Activated CD8-positive, alpha-beta T cell treated with anti-CD3 and anti-CD28 coated beads for 36 hours (primary cell): Measurements from ENCODE around the gene ALDH1A1. TPM values are rescaled to one million over a fixed set of nuclear protein-coding genes. Genes with fewer than 3 reads are reported as not detected.

ENCODE experiments used
- ATAC-seq: fragments of 200-7000 bp; cut with Tn5 transposase; one replicate; pipeline ENCODE4 v1.10.0; 2021; ENCODE audit warnings: mild to moderate bottlenecking, moderate library complexity
- CTCF ChIA-PET: fragments of 350-600 bp; sonication (Branson Sonifier 250); formaldehyde crosslinking; loops from one replicate; lab custom pipeline; 2021; ENCODE audit warnings: antibody characterized with exemption; lab: Charles Lee
- POLR2A ChIA-PET: fragments of 350-600 bp; sonication (Branson Sonifier 250); formaldehyde crosslinking; loops from one replicate; lab custom pipeline; 2021; ENCODE audit warnings: antibody characterized with exemption; lab: Charles Lee
- DNase-seq: peaks from one replicate; pipeline ENCODE4 v3.0.0-alpha.2; 2020
- H3K27ac Mint-ChIP-seq: one replicate; pipeline ENCODE4 v1.8.0; 2021; ENCODE audit warnings: mild to moderate bottlenecking, mixed read lengths
- H3K27me3 Mint-ChIP-seq: one replicate; pipeline ENCODE4 v1.8.0; 2021; ENCODE audit warnings: mixed read lengths
- H3K36me3 Mint-ChIP-seq: one replicate; pipeline ENCODE4 v1.8.0; 2021; ENCODE audit warnings: low read depth, mixed read lengths
- H3K4me1 Mint-ChIP-seq: one replicate; pipeline ENCODE4 v1.8.0; 2021; ENCODE audit warnings: low read depth, mixed read lengths
- H3K4me3 Mint-ChIP-seq: one replicate; pipeline ENCODE4 v1.8.0; 2021; ENCODE audit warnings: mild to moderate bottlenecking, moderate library complexity, mixed read lengths
- H3K9me3 Mint-ChIP-seq: one replicate; pipeline ENCODE4 v1.8.0; 2021; ENCODE audit warnings: mixed read lengths
- intact Hi-C: fragments of 100-400 bp; cut with micrococcal nuclease; formaldehyde crosslinking; loops from one replicate; pipeline ENCODE4 v1.10.0; 2022
- total RNA-seq, 2 experiments: library from RNA; stranded (reverse); gene quantifications; one replicate each; pipeline ENCODE4 v1.2.3, GENCODE V29; 2021
- TF ChIP-seq, protein P1 (sequence below): fragments of 200-600 bp; IDR thresholded peaks from one replicate; pipeline ENCODE4 v1.8.0; 2022; ENCODE audit warnings: antibody characterized with exemption, mild to moderate bottlenecking

ALDH1A1 gene
- total RNA-seq, 2 experiments from 2014 or later = not detected

DNA sequence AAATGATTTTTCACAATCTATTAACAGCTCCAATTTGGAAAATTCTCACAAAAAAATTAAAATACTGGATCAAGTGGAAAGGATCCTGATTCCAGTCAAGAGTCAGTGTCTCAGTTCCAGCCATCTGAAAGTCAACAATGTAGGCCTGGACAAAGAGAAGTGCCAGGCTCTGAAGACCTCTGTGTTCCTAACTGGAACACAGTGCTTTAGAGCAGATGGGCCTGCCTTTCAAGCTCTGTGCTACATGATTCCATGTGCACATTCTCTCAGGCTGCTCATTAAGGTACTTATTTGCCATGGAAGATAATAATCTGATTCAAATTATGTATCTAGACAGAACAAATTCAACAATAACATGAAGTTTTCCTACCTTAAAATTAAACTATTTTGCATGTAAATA, 30.2 kb upstream of the ALDH1A1 start:
- Mint-ChIP-seq H3K36me3 (no peaks in the 10 kb centered on the region), H3K4me3 (no peak overlapping the region), H3K27ac (no peak overlapping the region), H3K9me3 (no peaks in the 10 kb centered on the region), H3K4me1 (no peaks in the 10 kb centered on the region), H3K27me3 (no peaks in the 10 kb centered on the region)
- ChIA-PET POLR2A (no interaction called here), CTCF (no interaction called here)
- ATAC-seq (no peak), DNase-seq (no peak)
- TF ChIP-seq, protein P1, sequence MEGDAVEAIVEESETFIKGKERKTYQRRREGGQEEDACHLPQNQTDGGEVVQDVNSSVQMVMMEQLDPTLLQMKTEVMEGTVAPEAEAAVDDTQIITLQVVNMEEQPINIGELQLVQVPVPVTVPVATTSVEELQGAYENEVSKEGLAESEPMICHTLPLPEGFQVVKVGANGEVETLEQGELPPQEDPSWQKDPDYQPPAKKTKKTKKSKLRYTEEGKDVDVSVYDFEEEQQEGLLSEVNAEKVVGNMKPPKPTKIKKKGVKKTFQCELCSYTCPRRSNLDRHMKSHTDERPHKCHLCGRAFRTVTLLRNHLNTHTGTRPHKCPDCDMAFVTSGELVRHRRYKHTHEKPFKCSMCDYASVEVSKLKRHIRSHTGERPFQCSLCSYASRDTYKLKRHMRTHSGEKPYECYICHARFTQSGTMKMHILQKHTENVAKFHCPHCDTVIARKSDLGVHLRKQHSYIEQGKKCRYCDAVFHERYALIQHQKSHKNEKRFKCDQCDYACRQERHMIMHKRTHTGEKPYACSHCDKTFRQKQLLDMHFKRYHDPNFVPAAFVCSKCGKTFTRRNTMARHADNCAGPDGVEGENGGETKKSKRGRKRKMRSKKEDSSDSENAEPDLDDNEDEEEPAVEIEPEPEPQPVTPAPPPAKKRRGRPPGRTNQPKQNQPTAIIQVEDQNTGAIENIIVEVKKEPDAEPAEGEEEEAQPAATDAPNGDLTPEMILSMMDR = no peak
- intact Hi-C loops = no loop called here

DNA sequence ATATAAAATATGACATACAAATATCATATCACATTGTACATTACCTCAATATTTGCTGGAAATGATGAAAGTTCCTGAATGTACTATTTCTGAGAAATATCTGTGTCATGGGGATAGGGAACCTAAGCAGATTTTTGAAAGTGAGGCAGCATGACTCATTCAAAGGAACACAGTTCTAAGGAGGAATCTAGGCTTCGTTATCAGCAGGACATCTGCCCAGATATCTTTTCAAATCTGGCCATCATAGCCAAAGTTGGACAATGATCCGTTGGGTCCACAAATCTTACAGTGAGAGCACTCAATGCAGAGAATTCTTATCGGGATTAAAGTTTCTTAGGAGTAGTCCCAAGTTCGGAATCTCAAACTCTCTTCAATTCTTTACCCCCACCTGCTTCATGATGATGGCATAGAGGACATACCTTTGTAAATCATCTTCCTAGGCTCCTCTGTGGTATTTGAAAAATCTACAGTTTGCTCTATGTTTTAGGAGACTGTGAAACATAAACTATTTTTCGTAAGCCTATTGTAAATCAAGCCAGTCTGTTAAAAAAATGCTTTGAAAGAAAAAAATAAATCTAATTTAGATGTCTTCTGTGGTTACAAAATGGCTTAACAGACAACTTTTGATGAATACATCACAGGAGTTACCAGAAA, 29.4 kb upstream of the ALDH1A1 start:
- DNase-seq (no peak), ATAC-seq (no peak)
- POLR2A ChIA-PET = no interaction called here
- no peaks in the 10 kb centered on the region for H3K27me3 Mint-ChIP-seq
- H3K4me3 Mint-ChIP-seq = no peak overlapping the region
- intact Hi-C loops = no loop called here
- CTCF ChIA-PET = no interaction called here
- H3K9me3 Mint-ChIP-seq = no peaks in the 10 kb centered on the region
- H3K4me1 Mint-ChIP-seq = no peaks in the 10 kb centered on the region
- no peak overlapping the region for H3K27ac Mint-ChIP-seq
- H3K36me3 Mint-ChIP-seq = no peaks in the 10 kb centered on the region
- TF ChIP-seq, protein P1 = no peak

DNA sequence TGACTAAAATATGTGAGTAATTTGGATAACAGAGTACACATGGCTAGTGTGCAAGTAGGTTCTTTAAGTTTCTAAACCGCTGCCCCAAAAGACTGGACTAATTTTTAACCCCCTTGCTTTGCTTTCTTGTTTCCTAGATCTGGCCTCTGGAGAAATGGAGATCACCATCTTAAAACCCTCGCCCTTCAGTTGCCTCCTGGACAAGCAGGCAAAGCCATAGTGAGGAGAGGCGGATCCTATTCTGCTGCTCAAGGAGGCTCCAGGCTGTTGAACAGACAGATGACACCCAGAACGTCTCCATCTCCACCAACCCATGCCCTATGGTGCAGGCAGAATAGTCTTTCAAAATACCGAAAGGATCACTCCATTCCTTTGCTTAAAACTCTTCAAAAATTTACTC, 28.6 kb upstream of the ALDH1A1 start:
- no peak for DNase-seq
- Mint-ChIP-seq H3K27me3 (no peaks in the 10 kb centered on the region), H3K27ac (no peak overlapping the region), H3K4me1 (no peaks in the 10 kb centered on the region), H3K4me3 (no peak overlapping the region), H3K9me3 (no peaks in the 10 kb centered on the region), H3K36me3 (no peaks in the 10 kb centered on the region)
- CTCF ChIA-PET = no interaction called here
- POLR2A ChIA-PET = no interaction called here
- TF ChIP-seq, protein P1 = no peak
- intact Hi-C loops = no loop called here
- ATAC-seq = no peak

DNA sequence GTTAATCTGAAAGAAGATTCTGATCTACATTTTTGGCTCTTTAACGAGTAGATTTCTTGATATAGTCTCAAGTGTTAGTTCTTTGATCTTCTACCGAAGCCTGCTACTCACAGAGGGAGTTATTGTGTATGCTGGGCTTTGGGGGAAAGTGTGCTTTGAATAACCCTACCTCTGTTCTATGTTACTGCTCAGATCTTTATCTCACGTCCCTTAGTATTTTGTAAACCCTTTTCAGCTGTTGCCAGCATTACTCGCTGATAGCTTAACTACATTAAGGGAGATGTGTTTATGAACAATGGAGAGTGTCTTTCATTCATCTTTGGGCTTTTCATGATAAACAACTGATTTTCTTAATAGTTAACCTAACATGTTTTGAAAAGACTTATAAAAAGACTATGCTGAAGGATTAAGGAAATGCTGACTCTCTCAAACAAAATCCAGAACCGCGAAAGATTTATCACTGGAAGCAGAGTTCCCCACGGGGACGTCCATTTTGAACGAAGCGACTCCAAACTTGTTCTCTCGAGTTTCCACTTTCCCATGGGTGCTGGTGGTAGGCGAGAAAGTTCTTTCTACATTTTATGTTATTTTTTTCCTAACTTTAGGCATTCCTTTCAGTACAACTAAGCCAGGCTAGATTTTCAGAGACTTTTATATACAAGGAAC, 27.9 kb upstream of the ALDH1A1 start:
- Mint-ChIP-seq H3K36me3 (no peaks in the 10 kb centered on the region), H3K27me3 (no peaks in the 10 kb centered on the region), H3K4me3 (no peak overlapping the region), H3K27ac (no peak overlapping the region), H3K4me1 (no peaks in the 10 kb centered on the region), H3K9me3 (no peaks in the 10 kb centered on the region)
- TF ChIP-seq, protein P1 = no peak
- intact Hi-C loops = no loop called here
- ChIA-PET POLR2A (no interaction called here), CTCF (no interaction called here)
- no peak for ATAC-seq
- DNase-seq = no peak

DNA sequence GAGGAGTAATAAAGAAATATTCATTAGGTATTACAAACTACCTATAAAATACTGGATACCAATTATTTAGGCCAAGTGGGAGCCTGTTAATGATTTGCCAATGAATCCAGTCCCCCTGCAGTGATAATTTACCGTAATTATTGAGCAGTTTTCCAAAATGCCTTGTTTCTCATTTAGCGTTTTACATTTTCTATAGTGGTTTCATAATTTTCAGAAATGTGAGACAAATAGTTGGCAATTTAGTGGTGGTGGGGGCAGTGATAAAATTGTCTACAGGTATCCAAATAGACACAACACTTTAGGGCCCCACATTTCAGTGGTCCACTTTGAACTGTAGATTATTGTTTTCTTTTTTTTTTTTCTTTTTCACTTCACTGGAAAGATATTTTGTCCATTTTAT, 27.3 kb upstream of the ALDH1A1 start:
- CTCF ChIA-PET = no interaction called here
- no peak overlapping the region for H3K4me3 Mint-ChIP-seq
- no peak for DNase-seq
- H3K27me3 Mint-ChIP-seq = no peaks in the 10 kb centered on the region
- TF ChIP-seq, protein P1 = no peak
- no peak overlapping the region for H3K27ac Mint-ChIP-seq
- POLR2A ChIA-PET = no interaction called here
- no peak for ATAC-seq
- no peaks in the 10 kb centered on the region for H3K36me3 Mint-ChIP-seq
- no peaks in the 10 kb centered on the region for H3K9me3 Mint-ChIP-seq
- no peaks in the 10 kb centered on the region for H3K4me1 Mint-ChIP-seq
- intact Hi-C loops = no loop called here
